ENCODE data around the gene TRIP6. TPM values are rescaled to one million over a fixed set of nuclear protein-coding genes. Genes with fewer than 3 reads are reported as not detected.
"Not testable (repeated sequence)": the region's sequence is repeated elsewhere in the genome, so short reads cannot be mapped to it uniquely, and the experiment has no call there.

The TRIP6 gene
- total RNA-seq, 2 experiments from 2014 or later = 44.2 to 45.1 TPM

DNA sequence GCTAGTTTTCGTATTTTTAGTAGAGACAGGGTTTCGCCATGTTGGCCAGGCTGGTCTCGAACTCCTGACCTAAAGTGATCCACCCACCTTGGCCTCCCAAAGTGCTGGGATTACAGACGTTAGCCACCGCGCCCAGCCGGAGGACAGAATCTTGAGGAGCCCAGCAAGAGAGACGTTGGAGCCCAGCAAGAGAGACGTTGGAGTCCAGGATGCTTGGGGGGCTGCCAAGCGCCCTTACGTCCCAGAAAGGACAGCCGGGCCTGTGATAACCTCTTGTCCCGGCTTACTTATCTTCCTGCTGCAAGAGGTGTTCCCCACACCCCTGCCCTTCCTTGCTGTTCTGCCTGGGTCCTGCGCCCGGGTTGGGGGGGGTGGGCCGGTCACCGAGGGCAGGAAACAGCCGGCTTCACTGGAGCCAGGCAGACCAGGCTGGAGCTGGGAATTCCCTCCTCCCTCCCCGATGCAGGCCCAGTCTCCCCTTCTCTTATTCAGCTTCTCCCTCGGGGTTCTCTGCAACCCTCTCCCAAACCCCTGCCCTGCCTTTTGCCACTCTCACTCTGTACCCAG lies 38.0 kb upstream of the TRIP6 start:
- Mint-ChIP-seq H3K27me3 (peaks cover 41% of the 10 kb centered on the region), H3K9me3 (no peaks in the 10 kb centered on the region), H3K27ac (no peak overlapping the region), H3K4me1 (peaks cover 19% of the 10 kb centered on the region), H3K4me3 (no peak overlapping the region), H3K36me3 (peaks cover 2% of the 10 kb centered on the region)
- no peak for DNase-seq

DNA sequence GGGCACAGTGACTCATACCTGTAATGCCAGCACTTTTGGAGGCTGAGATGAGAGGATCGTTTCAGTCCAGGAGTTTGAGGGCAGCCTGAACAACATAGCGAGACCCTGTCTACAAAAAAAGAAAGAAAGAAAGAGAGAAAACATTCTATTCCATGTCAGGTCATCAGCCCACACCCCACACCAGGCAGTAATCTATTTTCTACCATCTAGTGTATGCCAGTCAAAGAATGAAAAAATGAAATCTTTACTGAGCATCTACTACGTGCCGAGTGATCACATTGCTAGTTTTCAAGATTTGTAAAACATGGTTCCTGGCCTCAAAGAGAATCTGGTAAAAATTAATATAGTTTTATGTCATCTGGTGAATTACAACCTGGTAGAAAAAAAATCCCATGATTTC lies 36.8 kb upstream of the TRIP6 start:
- H3K4me3 Mint-ChIP-seq = no peak overlapping the region
- peaks cover 32% of the 10 kb centered on the region for H3K27me3 Mint-ChIP-seq
- DNase-seq = no peak
- peaks cover 2% of the 10 kb centered on the region for H3K36me3 Mint-ChIP-seq
- no peak overlapping the region for H3K27ac Mint-ChIP-seq
- no peaks in the 10 kb centered on the region for H3K9me3 Mint-ChIP-seq
- H3K4me1 Mint-ChIP-seq = peaks cover 18% of the 10 kb centered on the region

DNA sequence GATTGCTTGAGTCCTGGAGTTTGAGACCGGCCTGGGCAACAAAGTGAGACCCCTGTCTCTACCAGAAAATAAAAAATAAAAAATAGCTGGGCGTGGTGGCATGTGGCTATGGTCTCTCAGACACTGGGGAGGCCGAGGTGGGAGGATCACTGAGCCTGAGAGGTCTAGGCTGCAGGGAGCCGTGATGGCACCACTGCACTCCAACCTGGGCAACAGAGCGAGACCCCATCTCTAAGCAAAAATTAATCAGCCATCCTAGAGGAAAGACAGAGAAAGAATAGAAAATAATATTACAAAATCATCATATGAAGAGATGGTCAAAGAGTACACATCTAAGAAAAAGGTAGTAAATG lies 34.9 kb upstream of the TRIP6 start:
- no peak for DNase-seq
- peaks cover 12% of the 10 kb centered on the region for H3K4me1 Mint-ChIP-seq
- no peak overlapping the region for H3K27ac Mint-ChIP-seq
- H3K9me3 Mint-ChIP-seq = no peaks in the 10 kb centered on the region
- H3K4me3 Mint-ChIP-seq = no peak overlapping the region
- peaks cover 3% of the 10 kb centered on the region for H3K36me3 Mint-ChIP-seq
- H3K27me3 Mint-ChIP-seq = peaks cover 19% of the 10 kb centered on the region

DNA sequence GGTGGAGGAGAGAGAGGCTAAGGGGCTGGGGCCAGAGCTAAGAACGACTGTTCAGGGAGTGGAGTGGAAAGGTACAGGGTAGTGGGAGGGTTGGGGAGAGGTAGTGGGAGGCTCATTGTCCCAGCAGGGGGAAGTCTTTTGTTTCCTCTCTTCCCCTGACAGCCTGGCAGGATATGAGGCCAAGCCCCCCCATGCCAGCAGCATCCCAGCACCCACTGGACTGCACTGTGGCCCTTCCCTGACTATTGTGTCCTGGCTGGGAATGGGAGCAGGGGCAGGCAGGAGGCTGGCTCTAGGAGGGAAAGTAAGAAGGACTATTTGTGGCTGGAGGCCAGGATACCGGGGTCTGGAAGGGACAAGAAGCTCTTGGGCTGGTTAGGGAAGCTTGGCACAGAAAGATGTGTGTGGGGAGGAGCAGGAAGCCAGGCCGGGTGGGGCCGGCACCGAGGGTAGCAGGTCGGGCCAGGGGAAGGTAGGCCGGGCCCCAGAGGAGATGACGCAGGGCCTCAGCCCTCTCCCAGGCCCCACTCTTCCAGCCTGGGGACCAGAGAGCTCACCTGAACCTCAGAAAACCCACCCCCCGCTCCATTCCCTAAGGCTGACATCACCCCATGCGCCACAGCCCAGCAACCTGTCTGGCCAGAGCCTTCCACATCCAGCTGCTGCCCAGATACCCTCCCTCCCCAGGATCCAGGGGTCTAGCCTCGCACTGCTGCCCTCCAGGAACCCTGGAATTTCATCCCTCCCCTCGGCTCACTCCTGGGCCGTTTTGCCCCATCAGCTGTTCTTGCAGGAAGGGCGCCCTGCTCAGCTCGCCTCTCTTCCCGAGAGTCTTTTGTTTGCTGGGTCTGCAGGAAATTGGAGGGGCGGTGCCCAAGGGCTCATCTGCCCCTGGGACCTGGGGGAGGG lies 31.0 kb upstream of the TRIP6 start:
- H3K4me1 Mint-ChIP-seq = peaks cover 6% of the 10 kb centered on the region
- H3K4me3 Mint-ChIP-seq = peak overlapping the region; percentile 8
- no peak overlapping the region for H3K27ac Mint-ChIP-seq
- peaks cover 1% of the 10 kb centered on the region for H3K36me3 Mint-ChIP-seq
- no peaks in the 10 kb centered on the region for H3K9me3 Mint-ChIP-seq
- H3K27me3 Mint-ChIP-seq = no peaks in the 10 kb centered on the region
- DNase-seq = no peak

DNA sequence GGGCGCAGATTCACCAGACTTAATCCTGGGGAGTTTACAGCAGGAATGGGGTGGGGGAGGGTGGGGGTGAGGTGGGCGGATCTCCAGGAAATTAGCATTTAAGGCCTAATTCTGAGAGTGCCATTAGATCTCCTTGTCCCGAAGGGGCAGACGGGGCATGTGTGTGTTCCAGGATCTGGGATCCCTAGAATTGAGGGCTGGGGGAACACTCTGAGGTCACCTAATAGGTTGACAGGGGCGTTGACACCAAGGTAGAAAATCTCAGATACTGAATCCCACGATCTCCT lies 30.4 kb upstream of the TRIP6 start:
- no peaks in the 10 kb centered on the region for H3K27me3 Mint-ChIP-seq
- peak overlapping the region; percentile 82 for H3K27ac Mint-ChIP-seq
- peaks cover 6% of the 10 kb centered on the region for H3K4me1 Mint-ChIP-seq
- no peak for DNase-seq
- H3K9me3 Mint-ChIP-seq = no peaks in the 10 kb centered on the region
- peaks cover 1% of the 10 kb centered on the region for H3K36me3 Mint-ChIP-seq
- peak overlapping the region; percentile 68 for H3K4me3 Mint-ChIP-seq

DNA sequence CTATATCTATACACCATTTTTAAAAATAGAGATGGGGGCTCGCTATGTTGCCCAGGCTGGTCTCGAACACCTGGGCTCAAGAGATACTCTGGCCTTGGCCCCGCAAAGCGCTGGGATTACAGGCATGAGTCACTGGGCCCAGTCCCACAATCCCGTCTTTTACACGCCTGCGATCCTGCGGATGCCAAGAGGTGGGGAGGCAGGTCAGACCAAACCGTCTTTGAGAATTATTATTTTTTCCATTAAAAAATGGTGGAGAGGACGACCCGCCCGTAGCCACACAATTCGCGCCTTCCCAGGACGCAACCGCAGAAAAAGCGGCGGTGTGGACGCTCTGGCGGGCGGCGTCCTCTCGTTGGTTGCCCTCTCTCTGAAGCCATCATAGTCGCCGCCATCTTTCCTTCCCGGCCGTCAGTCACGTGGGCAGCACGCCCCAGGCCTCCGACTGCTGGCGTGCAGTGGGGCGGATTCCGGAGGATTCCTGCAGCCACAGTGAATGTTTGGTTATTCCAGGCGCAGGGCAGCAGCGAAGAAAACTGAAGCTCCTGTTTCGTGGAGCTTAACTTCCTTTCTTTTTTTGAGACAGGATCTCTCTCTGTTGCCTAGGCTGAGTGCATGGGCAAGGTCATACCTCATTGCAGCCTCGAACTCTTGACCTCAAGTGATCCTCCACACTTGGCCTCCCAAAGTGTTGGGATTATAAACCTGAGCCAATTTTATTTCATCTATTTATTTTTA lies 29.9 kb upstream of the TRIP6 start:
- Mint-ChIP-seq H3K36me3 (peaks cover 1% of the 10 kb centered on the region), H3K9me3 (no peaks in the 10 kb centered on the region), H3K4me3 (peak overlapping the region; percentile 68), H3K27me3 (no peaks in the 10 kb centered on the region), H3K4me1 (peaks cover 6% of the 10 kb centered on the region), H3K27ac (peak overlapping the region; percentile 82)
- DNase-seq = peak; percentile 74

DNA sequence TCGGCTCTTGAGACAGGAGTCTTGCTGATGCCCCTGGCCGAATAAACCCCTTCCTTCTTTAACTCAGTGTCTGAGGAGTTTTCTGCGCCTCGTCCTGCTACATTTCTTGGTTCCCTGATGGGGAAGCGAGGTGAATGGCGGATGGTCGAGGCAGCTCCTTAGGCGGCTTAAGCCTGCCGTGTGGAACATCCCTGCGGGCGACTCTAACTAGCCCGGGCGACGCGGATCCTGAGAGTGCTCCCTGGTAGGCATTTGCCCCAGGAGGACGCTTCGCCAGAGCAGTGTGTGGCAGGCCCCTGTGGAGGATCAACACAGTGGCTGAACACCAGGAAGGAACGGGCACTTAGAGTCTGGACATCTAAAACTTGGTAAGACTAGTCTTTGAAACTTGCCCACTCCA lies 27.8 kb upstream of the TRIP6 start:
- Mint-ChIP-seq H3K36me3 (peaks cover 1% of the 10 kb centered on the region), H3K27ac (no peak overlapping the region), H3K27me3 (no peaks in the 10 kb centered on the region), H3K4me1 (peaks cover 6% of the 10 kb centered on the region), H3K9me3 (no peaks in the 10 kb centered on the region), H3K4me3 (no peak overlapping the region)
- no peak for DNase-seq

DNA sequence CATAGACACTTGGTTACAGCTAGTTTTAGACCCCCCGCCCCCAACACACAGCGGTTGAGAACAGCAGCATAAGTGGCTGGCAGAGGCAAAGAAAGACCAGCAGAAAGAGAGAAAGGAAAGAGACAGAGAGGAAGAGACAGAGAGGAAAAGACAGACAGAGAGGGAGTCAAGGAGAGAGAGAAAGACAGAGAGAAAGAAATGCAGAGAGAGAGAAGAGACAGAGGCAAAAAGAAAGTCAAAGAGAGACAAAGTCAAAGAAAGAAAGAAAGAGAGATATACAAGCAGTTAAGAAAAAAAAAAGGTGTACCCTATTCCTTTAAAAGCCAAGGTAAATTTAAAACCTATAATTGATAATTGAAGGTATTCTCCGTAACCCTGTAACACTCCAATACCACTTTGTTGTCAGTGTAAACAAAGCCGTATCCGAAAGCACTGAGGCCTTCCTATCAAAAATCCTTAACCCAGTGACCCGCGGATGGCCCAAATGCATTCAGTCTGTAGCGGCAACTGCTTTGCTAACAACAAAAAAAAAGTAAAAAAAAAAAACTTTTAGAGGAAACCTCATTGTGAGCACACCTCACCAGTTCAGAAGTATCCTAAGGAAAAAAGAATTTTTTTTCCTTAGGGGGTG lies 26.6 kb upstream of the TRIP6 start:
- no peaks in the 10 kb centered on the region for H3K9me3 Mint-ChIP-seq
- H3K4me1 Mint-ChIP-seq = peaks cover 6% of the 10 kb centered on the region
- no peak overlapping the region for H3K4me3 Mint-ChIP-seq
- peaks cover 1% of the 10 kb centered on the region for H3K36me3 Mint-ChIP-seq
- H3K27ac Mint-ChIP-seq = no peak overlapping the region
- no peaks in the 10 kb centered on the region for H3K27me3 Mint-ChIP-seq
- DNase-seq = no peak

DNA sequence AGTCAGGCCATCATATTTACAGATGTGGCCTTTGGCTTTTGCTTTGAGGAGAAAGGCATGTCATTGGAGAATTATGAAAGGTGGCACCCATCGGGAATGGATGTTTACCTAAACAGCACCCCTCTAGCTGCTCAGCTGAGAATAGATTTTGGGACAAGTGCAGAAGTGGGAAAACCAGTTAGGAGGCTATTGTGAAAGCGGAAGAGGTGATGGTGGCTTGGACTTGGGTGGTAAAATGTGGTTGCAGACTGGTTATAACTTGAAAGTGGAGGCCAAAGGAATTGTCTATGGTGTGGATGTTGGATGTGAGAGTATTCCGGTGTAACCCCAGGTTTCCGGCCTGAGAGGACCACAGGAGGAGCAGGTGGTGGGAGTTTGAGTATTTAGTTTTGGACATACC lies 19.8 kb upstream of the TRIP6 start:
- Mint-ChIP-seq H3K27me3 (no peaks in the 10 kb centered on the region), H3K36me3 (no peaks in the 10 kb centered on the region), H3K27ac (no peak overlapping the region), H3K9me3 (no peaks in the 10 kb centered on the region), H3K4me3 (no peak overlapping the region), H3K4me1 (peaks cover 3% of the 10 kb centered on the region)
- no peak for DNase-seq

DNA sequence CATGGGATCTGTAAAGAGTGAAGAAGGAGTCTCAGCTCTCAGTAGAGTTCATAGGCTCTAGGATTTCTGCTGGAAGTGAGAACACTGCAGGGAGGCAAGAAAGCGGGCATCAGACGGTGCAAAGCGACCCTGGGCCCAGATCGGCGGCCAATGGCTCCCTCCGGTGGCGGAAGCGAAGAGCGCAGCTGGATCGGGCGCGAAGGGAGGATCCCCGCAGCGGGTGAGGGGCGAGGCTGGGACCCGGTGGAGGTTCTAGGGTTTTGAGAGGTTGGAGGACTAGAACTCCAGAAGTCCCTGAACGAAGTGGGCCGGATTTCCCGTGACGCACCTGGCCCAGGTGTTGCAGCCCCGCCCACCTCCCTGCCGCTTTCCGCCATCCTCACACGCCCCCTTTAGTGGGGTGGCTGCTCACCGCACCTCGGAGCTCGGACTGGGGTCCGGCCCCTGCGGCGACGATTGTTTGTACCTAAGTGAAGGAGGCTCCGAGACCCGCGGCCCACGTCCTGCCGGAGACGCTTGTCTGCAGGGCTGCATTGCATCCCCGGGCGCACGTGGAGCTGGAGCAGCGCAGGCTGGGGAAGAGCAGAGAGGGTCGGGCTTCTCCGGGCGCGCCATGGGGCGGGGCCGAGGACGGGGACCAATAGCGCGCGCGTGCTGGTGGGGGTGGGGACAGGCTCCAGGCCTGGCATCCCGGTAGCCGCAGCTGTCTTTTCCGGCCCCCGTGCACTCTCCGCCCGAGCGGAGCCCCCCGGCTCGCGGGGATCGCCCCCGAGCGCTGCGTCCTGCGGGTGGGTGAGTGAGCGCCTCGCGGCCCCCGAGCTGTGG lies 14.9 kb upstream of the TRIP6 start, which contains the start of gene SLC12A9:
Gene SLC12A9, plus strand, starts transcription at position 666 of the 825 bp plus-strand sequence. CDS start 1,485 bp downstream, outside the sequence.
- Mint-ChIP-seq H3K27me3 (no peaks in the 10 kb centered on the region), H3K4me3 (peak within 1 kb of the TSS; percentile 95), H3K36me3 (no peaks in the 10 kb centered on the region), H3K9me3 (no peaks in the 10 kb centered on the region), H3K27ac (peak within 1 kb of the TSS; percentile 90), H3K4me1 (peaks cover 12% of the 10 kb centered on the region)
- peak; percentile 92 for DNase-seq

DNA sequence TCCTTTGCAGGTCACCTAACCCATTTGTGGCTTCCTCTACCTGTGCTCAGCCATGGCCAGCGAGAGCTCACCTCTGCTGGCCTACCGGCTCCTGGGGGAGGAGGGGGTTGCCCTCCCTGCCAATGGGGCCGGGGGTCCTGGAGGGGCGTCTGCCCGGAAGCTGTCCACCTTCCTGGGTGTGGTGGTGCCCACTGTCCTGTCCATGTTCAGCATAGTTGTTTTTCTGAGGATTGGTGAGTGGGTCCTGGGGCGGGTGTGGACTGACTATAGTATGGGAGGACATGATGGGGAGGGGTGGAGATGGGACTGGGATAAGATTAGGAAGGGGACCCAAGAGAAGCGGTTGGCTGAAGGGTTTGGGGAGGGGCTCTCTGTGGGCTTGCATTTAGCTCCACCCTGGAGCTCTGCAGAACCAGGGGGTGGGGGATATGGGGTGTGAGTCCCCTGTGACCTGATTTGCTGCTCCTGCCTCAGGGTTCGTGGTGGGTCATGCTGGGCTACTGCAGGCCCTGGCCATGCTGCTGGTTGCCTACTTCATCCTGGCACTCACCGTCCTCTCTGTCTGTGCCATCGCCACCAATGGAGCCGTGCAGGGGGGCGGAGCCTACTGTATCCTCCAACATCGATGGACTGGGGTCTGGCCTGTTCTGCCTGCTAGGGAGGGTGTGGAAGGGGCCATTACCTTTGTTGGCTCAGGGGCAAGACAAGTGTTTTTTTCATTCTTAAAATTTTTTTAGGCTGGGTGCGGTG lies 12.9 kb upstream of the TRIP6 start:
- DNase-seq = no peak
- Mint-ChIP-seq H3K36me3 (no peaks in the 10 kb centered on the region), H3K27ac (no peak overlapping the region), H3K27me3 (no peaks in the 10 kb centered on the region), H3K4me3 (peak overlapping the region; percentile 14), H3K9me3 (no peaks in the 10 kb centered on the region), H3K4me1 (peaks cover 12% of the 10 kb centered on the region)

DNA sequence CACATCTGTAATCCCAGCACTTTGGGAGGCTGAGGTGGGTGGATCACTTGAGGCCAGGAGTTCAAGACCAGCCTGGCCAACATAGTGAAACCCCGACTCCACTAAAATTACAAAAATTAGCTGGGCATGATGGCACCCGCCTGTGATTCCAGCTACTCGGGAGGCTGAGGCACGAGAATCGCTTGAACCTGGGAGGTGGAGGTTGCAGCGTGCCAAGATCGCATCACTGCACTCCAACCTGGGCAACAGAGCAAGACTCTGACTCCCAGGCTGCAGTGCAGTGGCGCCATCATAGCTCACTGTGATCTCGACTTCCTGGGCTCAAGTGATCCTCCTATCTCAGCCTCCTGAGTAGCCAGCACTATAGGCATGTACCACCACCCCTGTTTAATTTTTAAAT lies 12.3 kb upstream of the TRIP6 start:
- not testable (repeated sequence) for DNase-seq, H3K4me3 Mint-ChIP-seq, H3K27ac Mint-ChIP-seq, H3K9me3 Mint-ChIP-seq, H3K27me3 Mint-ChIP-seq, H3K36me3 Mint-ChIP-seq
- H3K4me1 Mint-ChIP-seq = peaks cover 12% of the 10 kb centered on the region

DNA sequence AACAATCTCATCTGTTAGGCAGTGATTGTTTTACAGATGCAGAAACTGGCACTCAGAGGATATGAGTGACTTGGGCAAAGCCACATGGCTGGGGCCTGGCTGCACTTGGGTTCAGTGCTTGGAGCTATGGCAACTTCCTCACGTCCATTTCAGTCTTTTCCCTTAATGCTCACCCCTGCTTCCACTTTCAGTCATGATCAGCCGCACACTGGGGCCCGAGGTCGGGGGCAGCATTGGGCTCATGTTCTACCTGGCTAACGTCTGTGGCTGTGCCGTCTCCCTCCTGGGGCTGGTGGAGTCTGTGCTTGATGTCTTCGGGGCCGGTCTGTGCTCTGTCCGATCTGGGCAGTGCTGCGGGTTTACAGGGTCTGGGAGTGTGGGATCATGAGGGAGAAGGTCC lies 11.7 kb upstream of the TRIP6 start:
- Mint-ChIP-seq H3K4me1 (peaks cover 12% of the 10 kb centered on the region), H3K9me3 (no peaks in the 10 kb centered on the region), H3K27ac (no peak overlapping the region), H3K4me3 (no peak overlapping the region), H3K27me3 (no peaks in the 10 kb centered on the region), H3K36me3 (peaks cover 5% of the 10 kb centered on the region)
- no peak for DNase-seq

DNA sequence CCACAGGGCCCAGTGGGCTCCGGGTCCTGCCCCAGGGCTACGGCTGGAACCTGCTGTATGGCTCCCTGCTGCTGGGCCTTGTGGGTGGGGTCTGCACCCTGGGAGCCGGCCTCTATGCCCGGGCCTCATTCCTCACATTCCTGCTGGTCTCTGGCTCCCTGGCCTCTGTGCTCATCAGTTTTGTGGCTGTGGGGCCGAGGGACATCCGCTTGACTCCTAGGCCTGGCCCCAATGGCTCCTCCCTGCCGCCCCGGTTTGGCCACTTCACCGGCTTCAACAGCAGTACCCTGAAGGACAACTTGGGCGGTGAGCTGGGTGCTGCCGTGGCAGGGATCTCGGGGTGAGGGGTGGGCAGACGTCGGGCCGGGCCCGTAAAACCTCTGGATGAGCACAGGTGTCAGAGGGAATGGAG lies 10.3 kb upstream of the TRIP6 start:
- peaks cover 10% of the 10 kb centered on the region for H3K36me3 Mint-ChIP-seq
- no peaks in the 10 kb centered on the region for H3K9me3 Mint-ChIP-seq
- H3K27ac Mint-ChIP-seq = no peak overlapping the region
- peaks cover 10% of the 10 kb centered on the region for H3K4me1 Mint-ChIP-seq
- DNase-seq = no peak
- H3K4me3 Mint-ChIP-seq = no peak overlapping the region
- no peaks in the 10 kb centered on the region for H3K27me3 Mint-ChIP-seq
